ENCODE measurements around the gene INS. TPM values are rescaled to one million over a fixed set of nuclear protein-coding genes. Genes with fewer than 3 reads are reported as not detected.

The INS gene
- total and polyA plus RNA-seq, 2 donors (not counting 1 experiment from before 2014, with no cell fraction given), result not detected

- TF ChIP-seq, protein P1, sequence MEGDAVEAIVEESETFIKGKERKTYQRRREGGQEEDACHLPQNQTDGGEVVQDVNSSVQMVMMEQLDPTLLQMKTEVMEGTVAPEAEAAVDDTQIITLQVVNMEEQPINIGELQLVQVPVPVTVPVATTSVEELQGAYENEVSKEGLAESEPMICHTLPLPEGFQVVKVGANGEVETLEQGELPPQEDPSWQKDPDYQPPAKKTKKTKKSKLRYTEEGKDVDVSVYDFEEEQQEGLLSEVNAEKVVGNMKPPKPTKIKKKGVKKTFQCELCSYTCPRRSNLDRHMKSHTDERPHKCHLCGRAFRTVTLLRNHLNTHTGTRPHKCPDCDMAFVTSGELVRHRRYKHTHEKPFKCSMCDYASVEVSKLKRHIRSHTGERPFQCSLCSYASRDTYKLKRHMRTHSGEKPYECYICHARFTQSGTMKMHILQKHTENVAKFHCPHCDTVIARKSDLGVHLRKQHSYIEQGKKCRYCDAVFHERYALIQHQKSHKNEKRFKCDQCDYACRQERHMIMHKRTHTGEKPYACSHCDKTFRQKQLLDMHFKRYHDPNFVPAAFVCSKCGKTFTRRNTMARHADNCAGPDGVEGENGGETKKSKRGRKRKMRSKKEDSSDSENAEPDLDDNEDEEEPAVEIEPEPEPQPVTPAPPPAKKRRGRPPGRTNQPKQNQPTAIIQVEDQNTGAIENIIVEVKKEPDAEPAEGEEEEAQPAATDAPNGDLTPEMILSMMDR (IDR thresholded peaks at IDR 0.05), result no peak
- no peak for TF ChIP-seq EZH2 (IDR thresholded peaks at IDR 0.05; ENCODE audit: borderline replicate concordance, insufficient read depth, low read depth, low read length, poor library complexity, severe bottlenecking)
These were observed 44.3 kb downstream of the INS start for GRCh38 chr11:2116680-2117079.

GRCh38 chr11:2115308-2115707 lies 45.7 kb downstream of the INS start:
- Histone ChIP-seq H3K9ac (ENCODE audit: low read length) (no peak overlapping the region), H3K4me2 (replicated peaks; ENCODE audit: low read depth, low read length, poor library complexity, severe bottlenecking) (no peak overlapping the region), H3K79me2 (ENCODE audit: control insufficient read depth, insufficient read depth, low read length) (no peaks in the 10 kb centered on the region), H3K9me3 (ENCODE audit: control extremely low read depth in 1 of 3, control insufficient read depth in 2 of 3, insufficient read depth in 1 of 3, low read length in 2 of 3) (no peaks in the 10 kb centered on the region), H3K27me3 (replicated peaks in 1 of 4; ENCODE audit: control extremely low read depth in 1 of 4, control insufficient read depth in 3 of 4, insufficient read depth in 4 of 4, low read length in 3 of 4) (peaks cover 0 to 6% (median 1%) of the 10 kb centered on the region in 4 experiments), H3K4me1 (ENCODE audit: control insufficient read depth in 2 of 2, insufficient read depth in 2 of 2, low read length in 2 of 2) (no peaks in the 10 kb centered on the region), H3K36me3 (replicated peaks in 1 of 2; ENCODE audit: control extremely low read depth in 1 of 2, control insufficient read depth in 1 of 2, extremely low read depth in 1 of 2, insufficient read depth in 2 of 2, low read length in 1 of 2) (no peaks in the 10 kb centered on the region), H4K20me1 (ENCODE audit: control insufficient read depth, insufficient read depth, low read length, poor library complexity, severe bottlenecking) (no peaks in the 10 kb centered on the region), H3K4me3 (ENCODE audit: control extremely low read depth in 1 of 5, extremely low read depth in 1 of 5, insufficient read depth in 1 of 5, low read depth in 2 of 5, low read length in 4 of 5) (no peak overlapping the region), H3K27ac (ENCODE audit: low read length in 2 of 2) (no peak overlapping the region), H2AFZ (ENCODE audit: insufficient read depth, low read depth, low read length, poor library complexity, severe bottlenecking) (no peak overlapping the region)
- ChIA-PET CTCF (no interaction called here), POLR2A (no interaction called here)
- TF ChIP-seq, protein P1 (IDR thresholded peaks at IDR 0.05), result no peak
- TF ChIP-seq EZH2 (IDR thresholded peaks at IDR 0.05; ENCODE audit: borderline replicate concordance, insufficient read depth, low read depth, low read length, poor library complexity, severe bottlenecking), result no peak
- Mint-ChIP-seq H3K9me3 (ENCODE audit: insufficient read depth) (no peaks in the 10 kb centered on the region), H3K4me1 (no peaks in the 10 kb centered on the region), H3K27ac (no peak overlapping the region), H3K27me3 (peaks cover 17% of the 10 kb centered on the region), H3K4me3 (no peak overlapping the region)
- DNase-seq, result no peak
- WGBS (ENCODE audit: insufficient coverage), result 97% methylated on average over 12 of the region's 12 CpGs
- intact Hi-C loops (cut with micrococcal nuclease), result no loop called here
- ATAC-seq (ENCODE audit: low read depth), result no peak

More at GRCh38 chr11:2116680-2117079, 44.3 kb downstream of the INS start:
- Histone ChIP-seq H3K4me2 (replicated peaks; ENCODE audit: low read depth, low read length, poor library complexity, severe bottlenecking) (no peak overlapping the region), H3K27me3 (replicated peaks in 1 of 4; ENCODE audit: control extremely low read depth in 1 of 4, control insufficient read depth in 3 of 4, insufficient read depth in 4 of 4, low read length in 3 of 4) (peaks cover 0 to 14% (median 5%) of the 10 kb centered on the region in 4 experiments), H3K9me3 (ENCODE audit: control extremely low read depth in 1 of 3, control insufficient read depth in 2 of 3, insufficient read depth in 1 of 3, low read length in 2 of 3) (no peaks in the 10 kb centered on the region), H3K36me3 (replicated peaks in 1 of 2; ENCODE audit: control extremely low read depth in 1 of 2, control insufficient read depth in 1 of 2, extremely low read depth in 1 of 2, insufficient read depth in 2 of 2, low read length in 1 of 2) (no peaks in the 10 kb centered on the region), H3K79me2 (ENCODE audit: control insufficient read depth, insufficient read depth, low read length) (no peaks in the 10 kb centered on the region), H3K4me1 (ENCODE audit: control insufficient read depth in 2 of 2, insufficient read depth in 2 of 2, low read length in 2 of 2) (no peaks in the 10 kb centered on the region), H3K9ac (ENCODE audit: low read length) (no peak overlapping the region), H3K27ac (ENCODE audit: low read length in 2 of 2) (no peak overlapping the region), H4K20me1 (ENCODE audit: control insufficient read depth, insufficient read depth, low read length, poor library complexity, severe bottlenecking) (no peaks in the 10 kb centered on the region), H3K4me3 (ENCODE audit: control extremely low read depth in 1 of 5, extremely low read depth in 1 of 5, insufficient read depth in 1 of 5, low read depth in 2 of 5, low read length in 4 of 5) (no peak overlapping the region), H2AFZ (ENCODE audit: insufficient read depth, low read depth, low read length, poor library complexity, severe bottlenecking) (no peak overlapping the region)
- WGBS (ENCODE audit: insufficient coverage), result 86% methylated on average over 1 of the region's 1 CpG
- Mint-ChIP-seq H3K27ac (no peak overlapping the region), H3K27me3 (peaks cover 20% of the 10 kb centered on the region), H3K4me1 (no peaks in the 10 kb centered on the region), H3K4me3 (no peak overlapping the region), H3K9me3 (ENCODE audit: insufficient read depth) (no peaks in the 10 kb centered on the region)
- ChIA-PET POLR2A (no interaction called here), CTCF (no interaction called here)
- intact Hi-C loops (cut with micrococcal nuclease), result no loop called here
- DNase-seq (no peak), ATAC-seq (ENCODE audit: low read depth) (no peak)
